Neuronal stem cell (in vitro differentiated cells): ENCODE measurements around the gene PUDP.
A peak's percentile ranks its signal among the peaks of the same experiment; 100 is the strongest.

Source experiments
- DNase-seq: peaks from one replicate; pipeline ENCODE4 v3.0.0-alpha.2; 2013; ENCODE audit warnings: low spot score
- H2AFZ ChIP-seq: one replicate; pipeline ENCODE4 v1.6.1; 2013; ENCODE audit warnings: mild to moderate bottlenecking, low read length, inconsistent platforms
- H2AK5ac ChIP-seq: 2 replicates; pipeline ENCODE4 v1.6.1; 2013; ENCODE audit warnings: low read depth, mild to moderate bottlenecking, inconsistent platforms, low read length, moderate library complexity, mixed read lengths
- H2BK120ac ChIP-seq: 2 replicates; pipeline ENCODE4 v1.6.1; 2013; ENCODE audit warnings: low read depth, mild to moderate bottlenecking, inconsistent platforms, low read length, moderate library complexity, mixed read lengths
- H2BK12ac ChIP-seq: one replicate; pipeline ENCODE4 v1.6.1; 2013; ENCODE audit warnings: low read length, inconsistent platforms
- H2BK15ac ChIP-seq: 2 replicates; pipeline ENCODE4 v1.6.1; 2013; ENCODE audit warnings: mild to moderate bottlenecking, low read length, inconsistent platforms, mixed read lengths
- H2BK5ac ChIP-seq: one replicate; pipeline ENCODE4 v1.6.1; 2013; ENCODE audit warnings: inconsistent platforms, mild to moderate bottlenecking, low read length, moderate library complexity
- H3K14ac ChIP-seq: one replicate; pipeline ENCODE4 v1.6.1; 2013; ENCODE audit warnings: low read length, inconsistent platforms
- H3K18ac ChIP-seq: 2 replicates; pipeline ENCODE4 v1.6.1; 2013; ENCODE audit warnings: low read length, inconsistent platforms
- H3K23ac ChIP-seq: 2 replicates; pipeline ENCODE4 v1.6.1; 2013; ENCODE audit warnings: low read depth, mild to moderate bottlenecking, mixed read lengths, low read length, inconsistent platforms; ENCODE audit not compliant: poor library complexity
- H3K27ac ChIP-seq: replicated peaks from 3 replicates; pipeline ENCODE4 v1.5.1; 2013; ENCODE audit warnings: low read length, inconsistent platforms
- H3K27me3 ChIP-seq, 3 experiments: 2 replicates each; pipeline ENCODE4 v1.6.1; 2013; ENCODE audit warnings: low read length in 3 of 3, mild to moderate bottlenecking in 2 of 3, inconsistent platforms in 1 of 3, low read depth in 1 of 3, mixed read lengths in 1 of 3, moderate library complexity in 1 of 3; ENCODE audit not compliant: control insufficient read depth in 3 of 3, insufficient read depth in 3 of 3
- H3K36me3 ChIP-seq, 2 donors: replicated peaks in 1 of 2; 2 replicates each; pipeline ENCODE4 v1.6.1; 2013; ENCODE audit warnings: low read length in 2 of 2; ENCODE audit not compliant: control insufficient read depth in 2 of 2, insufficient read depth in 2 of 2
- H3K4ac ChIP-seq: 2 replicates; pipeline ENCODE4 v1.6.1; 2013; ENCODE audit warnings: inconsistent platforms, mild to moderate bottlenecking, low read length, moderate library complexity
- H3K4me1 ChIP-seq, 2 donors: 1 replicate in 1 of 2; 2 replicates in 1 of 2; pipeline ENCODE4 v1.6.1; 2013; ENCODE audit warnings: low read length in 2 of 2, low read depth in 1 of 2; ENCODE audit not compliant: control insufficient read depth in 2 of 2, insufficient read depth in 1 of 2
- H3K4me2 ChIP-seq: one replicate; pipeline ENCODE4 v1.6.1; 2013; ENCODE audit warnings: mild to moderate bottlenecking, low read length, inconsistent platforms; ENCODE audit not compliant: insufficient read depth, poor library complexity, severe bottlenecking
- H3K4me3 ChIP-seq, 2 donors: 2 replicates each; pipeline ENCODE4 v1.5.1; 2013; ENCODE audit warnings: low read length in 2 of 2, mild to moderate bottlenecking in 2 of 2, inconsistent platforms in 1 of 2, moderate library complexity in 1 of 2
- H3K79me1 ChIP-seq: one replicate; pipeline ENCODE4 v1.6.1; 2013; ENCODE audit warnings: low read depth, mild to moderate bottlenecking, inconsistent platforms, low read length, moderate library complexity
- H3K9ac ChIP-seq: one replicate; pipeline ENCODE4 v1.6.1; 2013; ENCODE audit warnings: mild to moderate bottlenecking, low read depth, low read length, inconsistent platforms; ENCODE audit not compliant: poor library complexity
- H3K9me3 ChIP-seq, 2 donors: replicated peaks in 1 of 2; 2 replicates each; pipeline versions ENCODE3 to v1.6.1; 2013; ENCODE audit warnings: low read length in 2 of 2, mild to moderate bottlenecking in 2 of 2, inconsistent platforms in 1 of 2, low read depth in 1 of 2, mixed read lengths in 1 of 2, moderate library complexity in 1 of 2; ENCODE audit not compliant: control insufficient read depth in 2 of 2, insufficient read depth in 1 of 2
- H4K8ac ChIP-seq: one replicate; pipeline ENCODE4 v1.6.1; 2013; ENCODE audit warnings: low read depth, mild to moderate bottlenecking, inconsistent platforms, low read length, moderate library complexity
- H4K91ac ChIP-seq: one replicate; pipeline ENCODE4 v1.6.1; 2013; ENCODE audit warnings: low read length, low read depth, mild to moderate bottlenecking, inconsistent platforms; ENCODE audit not compliant: poor library complexity
- WGBS, 2 donors: extraction: QIAGEN DNeasy Blood & Tissue Kit; methylation state at CpG; one replicate each; pipeline ENCODE4 v1.1.7; 2013; ENCODE audit warnings: missing lambda C conversion rate in 2 of 2, mixed read lengths in 1 of 2; ENCODE audit not compliant: insufficient read length in 2 of 2, insufficient replicate concordance in 1 of 2; ENCODE audit errors: extremely low coverage in 2 of 2; 5-methylcytosine and 5-hydroxymethylcytosine counted together

The PUDP gene

GRCh38 chrX:7110821-7111276, 37.1 kb downstream of the PUDP start:
- H3K14ac ChIP-seq: no peak overlapping the region
- H2AFZ ChIP-seq: no peak overlapping the region
- no peak overlapping the region for H4K91ac ChIP-seq
- H3K18ac ChIP-seq: no peak overlapping the region
- no peaks in the 10 kb centered on the region for H3K79me1 ChIP-seq
- no peaks in the 10 kb centered on the region for H3K27me3 ChIP-seq
- DNase-seq: no peak
- H2BK120ac ChIP-seq: no peak overlapping the region
- H2AK5ac ChIP-seq: no peak overlapping the region
- peaks cover 6 to 9% of the 10 kb centered on the region in 2 donors for H3K4me1 ChIP-seq
- H3K4me2 ChIP-seq: no peak overlapping the region
- H2BK15ac ChIP-seq: no peak overlapping the region
- H3K23ac ChIP-seq: no peak overlapping the region
- H3K4me3 ChIP-seq: no peak overlapping the region
- H3K36me3 ChIP-seq: no peaks in the 10 kb centered on the region
- H3K27ac ChIP-seq: no peak overlapping the region
- H3K9me3 ChIP-seq: no peaks in the 10 kb centered on the region
- no peak overlapping the region for H3K9ac ChIP-seq
- no peak overlapping the region for H2BK12ac ChIP-seq
- H4K8ac ChIP-seq: no peak overlapping the region
- no peak overlapping the region for H2BK5ac ChIP-seq
- WGBS, 2 donors: no CpG with 5 or more reads among the region's 5 CpGs
- H3K4ac ChIP-seq: no peak overlapping the region

- H3K27ac ChIP-seq: no peak overlapping the region
Measured at GRCh38 chrX:7109838-7110793, 37.8 kb downstream of the PUDP start.

GRCh38 chrX:7109049-7109531, 38.9 kb downstream of the PUDP start:
- H4K91ac ChIP-seq: no peak overlapping the region
- DNase-seq: peak; percentile 23
- H4K8ac ChIP-seq: no peak overlapping the region
- no peak overlapping the region for H2AK5ac ChIP-seq
- H2BK12ac ChIP-seq: no peak overlapping the region
- no peak overlapping the region for H2BK120ac ChIP-seq
- H3K23ac ChIP-seq: no peak overlapping the region
- no peak overlapping the region for H3K4me2 ChIP-seq
- peak overlapping the region in 1 of 2 donors; percentile 41 for H3K4me3 ChIP-seq
- peak overlapping the region; percentile 68 for H3K27ac ChIP-seq
- H3K9ac ChIP-seq: no peak overlapping the region
- H3K36me3 ChIP-seq: peaks cover 1 to 11% of the 10 kb centered on the region in 2 donors
- H3K79me1 ChIP-seq: no peaks in the 10 kb centered on the region
- H3K4me1 ChIP-seq: peaks cover 6 to 9% of the 10 kb centered on the region in 2 donors
- H3K9me3 ChIP-seq: no peaks in the 10 kb centered on the region
- no peaks in the 10 kb centered on the region for H3K27me3 ChIP-seq
- no peak overlapping the region for H3K4ac ChIP-seq
- no peak overlapping the region for H3K14ac ChIP-seq
- no peak overlapping the region for H3K18ac ChIP-seq
- WGBS, 2 donors: no CpG with 5 or more reads among the region's 11 CpGs
- H2AFZ ChIP-seq: peak overlapping the region; percentile 56
- no peak overlapping the region for H2BK15ac ChIP-seq
- no peak overlapping the region for H2BK5ac ChIP-seq

More at GRCh38 chrX:7109838-7110793, 37.8 kb downstream of the PUDP start:
- Histone ChIP-seq H4K91ac (no peak overlapping the region), H3K4ac (no peak overlapping the region), H2AFZ (peak overlapping the region; percentile 56), H3K4me3 (peak overlapping the region in 1 of 2 donors; percentile 41), H3K4me1 (peaks cover 6 to 9% of the 10 kb centered on the region in 2 donors), H2AK5ac (no peak overlapping the region), H3K18ac (no peak overlapping the region), H3K79me1 (no peaks in the 10 kb centered on the region), H3K23ac (no peak overlapping the region), H3K9me3 (no peaks in the 10 kb centered on the region), H3K36me3 (peaks cover 0 to 3% of the 10 kb centered on the region in 2 donors), H3K27me3 (no peaks in the 10 kb centered on the region), H3K4me2 (no peak overlapping the region), H2BK12ac (no peak overlapping the region), H4K8ac (no peak overlapping the region), H3K9ac (no peak overlapping the region), H2BK5ac (no peak overlapping the region), H2BK120ac (no peak overlapping the region), H3K14ac (no peak overlapping the region), H2BK15ac (no peak overlapping the region)
- WGBS, 2 donors: no CpG with 5 or more reads among the region's 12 CpGs
- DNase-seq: no peak

GRCh38 chrX:7108030-7108429, 39.9 kb downstream of the PUDP start:
- Histone ChIP-seq H3K4ac (no peak overlapping the region), H4K91ac (no peak overlapping the region), H3K79me1 (no peaks in the 10 kb centered on the region), H2BK15ac (no peak overlapping the region), H3K18ac (no peak overlapping the region), H3K4me2 (no peak overlapping the region), H2AK5ac (no peak overlapping the region), H3K14ac (no peak overlapping the region), H3K23ac (no peak overlapping the region), H3K9ac (no peak overlapping the region), H3K36me3 (peaks cover 1 to 20% of the 10 kb centered on the region in 2 donors), H3K27me3 (no peaks in the 10 kb centered on the region), H2BK12ac (no peak overlapping the region), H3K9me3 (peaks cover 0 to 3% of the 10 kb centered on the region in 2 donors), H3K4me1 (peaks cover 6 to 9% of the 10 kb centered on the region in 2 donors), H2BK120ac (no peak overlapping the region), H3K27ac (no peak overlapping the region), H3K4me3 (no peak overlapping the region), H2AFZ (no peak overlapping the region), H2BK5ac (no peak overlapping the region), H4K8ac (no peak overlapping the region)
- WGBS, 2 donors: no CpG with 5 or more reads among the region's 5 CpGs
- DNase-seq: no peak
